ENCODE data around the gene BEND6.

BEND6 gene

GRCh38 chr6:56932910-56933477, 21.9 kb upstream of the BEND6 start:
- H3K27ac ChIP-seq = no peak overlapping the region
- no peak for TF ChIP-seq ZFX (IDR thresholded peaks at IDR 0.05)
- TF ChIP-seq, protein P1, sequence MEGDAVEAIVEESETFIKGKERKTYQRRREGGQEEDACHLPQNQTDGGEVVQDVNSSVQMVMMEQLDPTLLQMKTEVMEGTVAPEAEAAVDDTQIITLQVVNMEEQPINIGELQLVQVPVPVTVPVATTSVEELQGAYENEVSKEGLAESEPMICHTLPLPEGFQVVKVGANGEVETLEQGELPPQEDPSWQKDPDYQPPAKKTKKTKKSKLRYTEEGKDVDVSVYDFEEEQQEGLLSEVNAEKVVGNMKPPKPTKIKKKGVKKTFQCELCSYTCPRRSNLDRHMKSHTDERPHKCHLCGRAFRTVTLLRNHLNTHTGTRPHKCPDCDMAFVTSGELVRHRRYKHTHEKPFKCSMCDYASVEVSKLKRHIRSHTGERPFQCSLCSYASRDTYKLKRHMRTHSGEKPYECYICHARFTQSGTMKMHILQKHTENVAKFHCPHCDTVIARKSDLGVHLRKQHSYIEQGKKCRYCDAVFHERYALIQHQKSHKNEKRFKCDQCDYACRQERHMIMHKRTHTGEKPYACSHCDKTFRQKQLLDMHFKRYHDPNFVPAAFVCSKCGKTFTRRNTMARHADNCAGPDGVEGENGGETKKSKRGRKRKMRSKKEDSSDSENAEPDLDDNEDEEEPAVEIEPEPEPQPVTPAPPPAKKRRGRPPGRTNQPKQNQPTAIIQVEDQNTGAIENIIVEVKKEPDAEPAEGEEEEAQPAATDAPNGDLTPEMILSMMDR (conservative IDR thresholded peaks at IDR 0.05) = no peak

GRCh38 chr6:56933650-56934049, 21.3 kb upstream of the BEND6 start:
- TF ChIP-seq, protein P1 (conservative IDR thresholded peaks at IDR 0.05) = no peak
- TF ChIP-seq ZFX (IDR thresholded peaks at IDR 0.05) = no peak
- no peak overlapping the region for H3K27ac ChIP-seq

- TF ChIP-seq ZFX (IDR thresholded peaks at IDR 0.05) = no peak
- TF ChIP-seq, protein P1 (conservative IDR thresholded peaks at IDR 0.05) = no peak
- H3K27ac ChIP-seq = no peak overlapping the region
Measured at GRCh38 chr6:56934876-56935275, 20.0 kb upstream of the BEND6 start.

DNA sequence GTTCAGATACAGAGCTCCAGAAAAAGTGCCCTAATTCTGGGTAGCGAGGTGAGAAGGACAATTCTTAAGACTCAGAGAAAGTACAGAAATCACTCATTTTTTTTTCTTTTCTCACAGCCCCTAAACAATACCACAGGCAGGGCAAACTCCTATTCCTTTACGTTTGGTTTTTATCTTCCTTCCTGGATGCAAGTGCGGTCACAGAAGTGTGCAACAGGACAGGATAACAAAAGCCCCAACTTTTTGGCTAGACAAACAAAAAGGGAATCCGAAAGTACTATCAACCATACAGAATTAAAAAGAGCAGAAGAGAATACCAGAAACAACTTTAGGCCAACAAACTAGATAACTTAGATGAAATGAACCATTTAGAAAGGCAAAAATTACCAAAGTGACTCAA, 18.4 kb upstream of the BEND6 start:
- H3K27ac ChIP-seq = no peak overlapping the region
- TF ChIP-seq ZFX (IDR thresholded peaks at IDR 0.05) = no peak
- TF ChIP-seq, protein P1 (conservative IDR thresholded peaks at IDR 0.05) = no peak

DNA sequence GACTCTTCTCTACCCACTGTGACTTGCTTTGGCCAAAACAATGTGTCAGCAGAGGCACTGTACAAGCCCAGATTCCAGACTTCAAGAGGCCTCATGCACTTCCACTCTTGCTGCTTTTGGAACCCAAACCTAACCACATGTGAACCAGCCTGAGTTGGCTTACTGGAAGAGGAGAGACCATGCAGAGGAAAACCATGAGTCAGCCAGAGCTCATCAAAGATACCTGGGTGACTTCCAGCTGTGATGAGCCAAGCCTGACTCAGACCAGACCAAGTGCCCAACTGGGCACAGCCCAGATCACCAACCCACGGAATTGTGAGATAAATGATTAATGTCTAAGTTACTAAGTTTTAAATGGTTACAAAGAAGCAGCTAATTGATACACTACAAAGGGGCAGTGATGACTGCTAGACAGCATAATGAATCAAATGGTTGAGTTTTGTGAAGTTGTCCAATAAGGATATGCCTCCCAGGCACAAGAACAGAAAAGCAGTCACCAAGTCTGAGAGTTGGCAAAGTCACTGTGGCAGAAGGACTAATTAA, 16.2 kb upstream of the BEND6 start:
- H3K27ac ChIP-seq = no peak overlapping the region
- TF ChIP-seq, protein P1 (conservative IDR thresholded peaks at IDR 0.05) = no peak
- no peak for TF ChIP-seq ZFX (IDR thresholded peaks at IDR 0.05)

DNA sequence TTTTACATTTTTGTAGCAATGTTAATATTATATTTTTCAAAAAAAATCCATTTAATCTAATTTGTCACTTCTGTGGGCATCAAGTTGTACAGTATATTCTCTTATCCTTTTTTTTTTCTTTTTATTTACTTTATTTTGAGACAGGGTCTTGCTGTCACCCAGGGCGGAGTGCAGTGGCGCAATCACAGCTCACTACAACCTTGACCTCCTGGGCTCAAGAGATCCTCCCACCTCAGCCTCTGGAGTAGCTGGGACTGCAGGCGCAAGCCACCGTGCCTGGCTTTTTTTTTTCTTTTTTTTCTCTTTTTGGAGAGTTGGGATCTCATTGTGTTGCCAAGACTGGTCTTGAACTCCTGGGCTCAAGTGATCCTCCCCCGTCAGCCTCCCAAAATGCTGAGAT, 14.4 kb upstream of the BEND6 start:
- TF ChIP-seq ZFX (IDR thresholded peaks at IDR 0.05) = no peak
- TF ChIP-seq, protein P1 (conservative IDR thresholded peaks at IDR 0.05) = no peak
- no peak overlapping the region for H3K27ac ChIP-seq

GRCh38 chr6:56940977-56941376, 13.9 kb upstream of the BEND6 start:
- no peak overlapping the region for H3K27ac ChIP-seq
- TF ChIP-seq ZFX (IDR thresholded peaks at IDR 0.05) = no peak
- TF ChIP-seq, protein P1 (conservative IDR thresholded peaks at IDR 0.05) = no peak

Data from C4-2B (cell line).